Naive B cell (primary cell): ENCODE data around the gene MRTFB. TPM values are rescaled to one million over a fixed set of nuclear protein-coding genes. Genes with fewer than 3 reads are reported as not detected.

Experiments
- ATAC-seq, 2 donors: fragments of 150-1000 bp; cut with Tn5 transposase; 2 replicates each; pipeline ENCODE4 v1.10.0; 2021; ENCODE audit warnings: low read depth in 2 of 2, mild to moderate bottlenecking in 2 of 2, moderate library complexity in 2 of 2
- DNase-seq: peaks from one replicate; pipeline ENCODE4 v3.0.0; 2022
- H3K27ac Mint-ChIP-seq, 6 donors: one replicate each; pipeline ENCODE4 v1.8.0; 2020 to 2022; ENCODE audit warnings: mild to moderate bottlenecking in 6 of 6, mixed read lengths in 6 of 6, moderate library complexity in 5 of 6, inconsistent platforms in 2 of 6
- H3K27me3 Mint-ChIP-seq, 3 donors: one replicate each; pipeline ENCODE4 v1.8.0; 2021 to 2022; ENCODE audit warnings: mixed read lengths in 3 of 3, mild to moderate bottlenecking in 1 of 3
- H3K36me3 Mint-ChIP-seq, 2 donors: one replicate each; pipeline ENCODE4 v1.8.0; 2020 to 2022; ENCODE audit warnings: mixed read lengths in 2 of 2, inconsistent platforms in 1 of 2, mild to moderate bottlenecking in 1 of 2
- H3K4me1 Mint-ChIP-seq, 3 donors: one replicate each; pipeline ENCODE4 v1.8.0; 2020 to 2022; ENCODE audit warnings: mixed read lengths in 3 of 3, inconsistent platforms in 1 of 3, mild to moderate bottlenecking in 1 of 3, moderate library complexity in 1 of 3
- H3K4me3 Mint-ChIP-seq, 8 donors: one replicate each; pipeline ENCODE4 v1.8.0; 2020 to 2022; ENCODE audit warnings: mild to moderate bottlenecking in 8 of 8, mixed read lengths in 8 of 8, moderate library complexity in 8 of 8, inconsistent platforms in 2 of 8
- H3K9me3 Mint-ChIP-seq, 7 donors: one replicate each; pipeline ENCODE4 v1.8.0; 2020 to 2022; ENCODE audit warnings: mixed read lengths in 7 of 7, mild to moderate bottlenecking in 5 of 7, inconsistent platforms in 2 of 7, moderate library complexity in 1 of 7
- polyA plus RNA-seq, 6 donors: library from polyadenylated mRNA; unstranded; fragments of 300-500 nt; fragmentation: Illumina TruSeq; gene quantifications; one replicate each; pipeline ENCODE4 v1.2.3, GENCODE V29; 2021; ENCODE audit warnings: low read depth in 6 of 6

MRTFB gene
- polyA plus RNA-seq, 6 donors from 2014 or later, result 0.45 to 10.6 (median 8.2) TPM

GRCh38 chr16:14098081-14098480 is 27.0 kb downstream of the MRTFB start:
- ATAC-seq (no peak), DNase-seq (no peak)
- no peak overlapping the region for H3K4me3 Mint-ChIP-seq
- H3K4me1 Mint-ChIP-seq, result peaks cover 26 to 48% (median 29%) of the 10 kb centered on the region in 3 donors
- no peaks in the 10 kb centered on the region for H3K36me3 Mint-ChIP-seq
- no peaks in the 10 kb centered on the region for H3K27me3 Mint-ChIP-seq
- H3K27ac Mint-ChIP-seq, result no peak overlapping the region
- H3K9me3 Mint-ChIP-seq, result peaks cover 0 to 7% (median 0%) of the 10 kb centered on the region in 7 donors

- no peak for ATAC-seq
Measured at GRCh38 chr16:14100825-14101224, 29.7 kb downstream of the MRTFB start.

GRCh38 chr16:14101415-14101814 is 30.3 kb downstream of the MRTFB start:
- no peaks in the 10 kb centered on the region for H3K27me3 Mint-ChIP-seq
- ATAC-seq (peak in 1 of 2 donors; percentile 35), DNase-seq (no peak)
- H3K9me3 Mint-ChIP-seq, result peaks cover 0 to 7% (median 0%) of the 10 kb centered on the region in 7 donors
- peak overlapping the region in 4 of 6 donors; percentile 0 to 86 (median 10) for H3K27ac Mint-ChIP-seq
- H3K4me3 Mint-ChIP-seq, result no peak overlapping the region
- no peaks in the 10 kb centered on the region for H3K36me3 Mint-ChIP-seq
- H3K4me1 Mint-ChIP-seq, result peaks cover 29 to 39% (median 36%) of the 10 kb centered on the region in 3 donors

More at GRCh38 chr16:14100825-14101224, 29.7 kb downstream of the MRTFB start:
- DNase-seq, result no peak
- Mint-ChIP-seq H3K27me3 (no peaks in the 10 kb centered on the region), H3K4me3 (no peak overlapping the region), H3K9me3 (peaks cover 0 to 7% (median 0%) of the 10 kb centered on the region in 7 donors), H3K27ac (peak overlapping the region in 1 of 6 donors; percentile 0), H3K4me1 (peaks cover 29 to 40% (median 34%) of the 10 kb centered on the region in 3 donors), H3K36me3 (no peaks in the 10 kb centered on the region)

- Mint-ChIP-seq H3K36me3 (no peaks in the 10 kb centered on the region), H3K27ac (peak overlapping the region in 1 of 6 donors; percentile 6), H3K27me3 (no peaks in the 10 kb centered on the region), H3K9me3 (peaks cover 0 to 7% (median 0%) of the 10 kb centered on the region in 7 donors), H3K4me3 (no peak overlapping the region), H3K4me1 (peaks cover 34 to 46% (median 35%) of the 10 kb centered on the region in 3 donors)
- ATAC-seq, result no peak
- no peak for DNase-seq
Measured at GRCh38 chr16:14102925-14103720, 32.0 kb downstream of the MRTFB start.

- no peak for DNase-seq
- H3K4me3 Mint-ChIP-seq, result no peak overlapping the region
- no peak for ATAC-seq
- peaks cover 36 to 48% (median 38%) of the 10 kb centered on the region in 3 donors for H3K4me1 Mint-ChIP-seq
- no peak overlapping the region for H3K27ac Mint-ChIP-seq
- H3K27me3 Mint-ChIP-seq, result no peaks in the 10 kb centered on the region
- no peaks in the 10 kb centered on the region for H3K36me3 Mint-ChIP-seq
- peaks cover 0 to 7% (median 0%) of the 10 kb centered on the region in 7 donors for H3K9me3 Mint-ChIP-seq
Measured at GRCh38 chr16:14104066-14104465, 32.9 kb downstream of the MRTFB start.

GRCh38 chr16:14105760-14106375 is 34.7 kb downstream of the MRTFB start:
- no peak for DNase-seq
- Mint-ChIP-seq H3K27me3 (no peaks in the 10 kb centered on the region), H3K9me3 (no peaks in the 10 kb centered on the region), H3K27ac (peak overlapping the region in 1 of 6 donors; percentile 64), H3K4me1 (peaks cover 28 to 45% (median 29%) of the 10 kb centered on the region in 3 donors), H3K4me3 (no peak overlapping the region), H3K36me3 (no peaks in the 10 kb centered on the region)
- ATAC-seq, result no peak

- peaks cover 22 to 42% (median 23%) of the 10 kb centered on the region in 3 donors for H3K4me1 Mint-ChIP-seq
- no peak for ATAC-seq
- no peaks in the 10 kb centered on the region for H3K27me3 Mint-ChIP-seq
- no peak for DNase-seq
- no peak overlapping the region for H3K4me3 Mint-ChIP-seq
- H3K27ac Mint-ChIP-seq, result no peak overlapping the region
- no peaks in the 10 kb centered on the region for H3K36me3 Mint-ChIP-seq
- H3K9me3 Mint-ChIP-seq, result no peaks in the 10 kb centered on the region
Measured at GRCh38 chr16:14106457-14106856, 35.3 kb downstream of the MRTFB start.

GRCh38 chr16:14106961-14107360 is 35.8 kb downstream of the MRTFB start:
- Mint-ChIP-seq H3K27ac (peak overlapping the region in 2 of 6 donors; percentile 22 to 74), H3K4me1 (peaks cover 18 to 38% (median 19%) of the 10 kb centered on the region in 3 donors), H3K36me3 (no peaks in the 10 kb centered on the region), H3K27me3 (no peaks in the 10 kb centered on the region), H3K9me3 (no peaks in the 10 kb centered on the region), H3K4me3 (no peak overlapping the region)
- no peak for DNase-seq
- no peak for ATAC-seq

- H3K4me3 Mint-ChIP-seq, result no peak overlapping the region
- DNase-seq (no peak), ATAC-seq (no peak)
- no peaks in the 10 kb centered on the region for H3K9me3 Mint-ChIP-seq
- H3K36me3 Mint-ChIP-seq, result no peaks in the 10 kb centered on the region
- peaks cover 14 to 31% (median 14%) of the 10 kb centered on the region in 3 donors for H3K4me1 Mint-ChIP-seq
- H3K27me3 Mint-ChIP-seq, result no peaks in the 10 kb centered on the region
- no peak overlapping the region for H3K27ac Mint-ChIP-seq
Measured at GRCh38 chr16:14109077-14109775, 38.1 kb downstream of the MRTFB start.

GRCh38 chr16:14109782-14110727 is 38.9 kb downstream of the MRTFB start:
- ATAC-seq (no peak), DNase-seq (no peak)
- H3K36me3 Mint-ChIP-seq, result no peaks in the 10 kb centered on the region
- H3K4me1 Mint-ChIP-seq, result peaks cover 14 to 31% (median 14%) of the 10 kb centered on the region in 3 donors
- peak overlapping the region in 1 of 8 donors; percentile 14 for H3K4me3 Mint-ChIP-seq
- H3K27me3 Mint-ChIP-seq, result no peaks in the 10 kb centered on the region
- peak overlapping the region in 3 of 6 donors; percentile 4 to 60 (median 13) for H3K27ac Mint-ChIP-seq
- no peaks in the 10 kb centered on the region for H3K9me3 Mint-ChIP-seq

- Mint-ChIP-seq H3K9me3 (no peaks in the 10 kb centered on the region), H3K4me3 (peak overlapping the region in 1 of 8 donors; percentile 32), H3K36me3 (no peaks in the 10 kb centered on the region), H3K27me3 (no peaks in the 10 kb centered on the region), H3K27ac (peak overlapping the region in 3 of 6 donors; percentile 1 to 31 (median 16)), H3K4me1 (peaks cover 11 to 32% (median 14%) of the 10 kb centered on the region in 3 donors)
- no peak for DNase-seq
- no peak for ATAC-seq
Measured at GRCh38 chr16:14110728-14111251, 39.7 kb downstream of the MRTFB start.

- Mint-ChIP-seq H3K4me1 (peaks cover 11 to 28% (median 14%) of the 10 kb centered on the region in 3 donors), H3K27me3 (no peaks in the 10 kb centered on the region), H3K4me3 (no peak overlapping the region), H3K36me3 (no peaks in the 10 kb centered on the region), H3K9me3 (no peaks in the 10 kb centered on the region), H3K27ac (peak overlapping the region in 1 of 6 donors; percentile 50)
- DNase-seq (no peak), ATAC-seq (no peak)
Measured at GRCh38 chr16:14111713-14112538, 40.8 kb downstream of the MRTFB start.
